Measurements from ENCODE around the gene TNFRSF9. TPM values are rescaled to one million over a fixed set of nuclear protein-coding genes. Genes with fewer than 3 reads are reported as not detected.
"Not testable (repeated sequence)": the region's sequence is repeated elsewhere in the genome, so short reads cannot be mapped to it uniquely, and the experiment has no call there.

The TNFRSF9 gene
- total RNA-seq, 2 donors from 2014 or later = not detected

- no peaks in the 10 kb centered on the region for H3K4me1 ChIP-seq
- no peak overlapping the region for H3K4me3 ChIP-seq
- no peaks in the 10 kb centered on the region for H3K36me3 ChIP-seq
- no peak for TF ChIP-seq CTCF (IDR thresholded peaks at IDR 0.05)
- H3K9me3 ChIP-seq = no peaks in the 10 kb centered on the region
- no peak for DNase-seq (ENCODE audit: low spot score)
- no peaks in the 10 kb centered on the region for H3K27me3 ChIP-seq
- H3K27ac ChIP-seq = no peak overlapping the region
These were observed 9.2 kb downstream of the TNFRSF9 start for GRCh38 chr1:7931446-7931812.

GRCh38 chr1:7930645-7931445, 9.8 kb downstream of the TNFRSF9 start:
- Histone ChIP-seq H3K4me1 (no peaks in the 10 kb centered on the region), H3K36me3 (no peaks in the 10 kb centered on the region), H3K9me3 (no peaks in the 10 kb centered on the region), H3K4me3 (no peak overlapping the region), H3K27me3 (no peaks in the 10 kb centered on the region), H3K27ac (no peak overlapping the region)
- DNase-seq (ENCODE audit: low spot score) = no peak
- TF ChIP-seq CTCF (IDR thresholded peaks at IDR 0.05) = no peak

- DNase-seq (ENCODE audit: low spot score) = no peak
- Histone ChIP-seq H3K27me3 (no peaks in the 10 kb centered on the region), H3K36me3 (no peaks in the 10 kb centered on the region), H3K4me1 (no peaks in the 10 kb centered on the region), H3K9me3 (no peaks in the 10 kb centered on the region), H3K4me3 (no peak overlapping the region), H3K27ac (no peak overlapping the region)
- TF ChIP-seq CTCF (IDR thresholded peaks at IDR 0.05) = no peak
These were observed 11.0 kb downstream of the TNFRSF9 start for GRCh38 chr1:7929637-7930036.

- Histone ChIP-seq H3K36me3 (no peaks in the 10 kb centered on the region), H3K27ac (no peak overlapping the region), H3K4me1 (no peaks in the 10 kb centered on the region), H3K4me3 (no peak overlapping the region), H3K27me3 (no peaks in the 10 kb centered on the region), H3K9me3 (no peaks in the 10 kb centered on the region)
- TF ChIP-seq CTCF (IDR thresholded peaks at IDR 0.05) = no peak
- no peak for DNase-seq (ENCODE audit: low spot score)
These were observed 12.4 kb downstream of the TNFRSF9 start for GRCh38 chr1:7928247-7928646.

GRCh38 chr1:7927061-7927460, 13.6 kb downstream of the TNFRSF9 start:
- not testable (repeated sequence) for DNase-seq (ENCODE audit: low spot score); H3K4me3 ChIP-seq; H3K9me3 ChIP-seq; H3K27me3 ChIP-seq; H3K4me1 ChIP-seq; H3K27ac ChIP-seq; H3K36me3 ChIP-seq

- Histone ChIP-seq H3K27me3 (no peaks in the 10 kb centered on the region), H3K4me1 (no peaks in the 10 kb centered on the region), H3K27ac (no peak overlapping the region), H3K4me3 (no peak overlapping the region), H3K9me3 (no peaks in the 10 kb centered on the region), H3K36me3 (no peaks in the 10 kb centered on the region)
- no peak for TF ChIP-seq CTCF (IDR thresholded peaks at IDR 0.05)
- no peak for DNase-seq (ENCODE audit: low spot score)
These were observed 18.3 kb downstream of the TNFRSF9 start for GRCh38 chr1:7922301-7922700.
